Left lobe of liver (tissue), 2 donors: Measurements from ENCODE around the gene FAM193A. TPM values are rescaled to one million over a fixed set of nuclear protein-coding genes. Genes with fewer than 3 reads are reported as not detected.
A peak's percentile ranks its signal among the peaks of the same experiment; 100 is the strongest.
"Not testable (repeated sequence)": the region's sequence is repeated elsewhere in the genome, so short reads cannot be mapped to it uniquely, and the experiment has no call there.

ENCODE experiments used
- ATAC-seq: fragments of 200-7000 bp; cut with Tn5 transposase; one replicate; pipeline ENCODE4 v1.9.1; 2020; ENCODE audit warnings: mild to moderate bottlenecking, moderate library complexity
- DNase-seq: peaks from one replicate; pipeline ENCODE4 v3.0.0-alpha.2; 2020; ENCODE audit warnings: low spot score
- total RNA-seq: library from RNA; stranded (reverse); gene quantifications from one replicate; pipeline ENCODE4 v1.2.1, GENCODE V29; 2021
- donor health status: DM: no; HTN: no; CAD: no; lungs with moderate emphysema.
- donor health status: DM: no; HTN: yes; CAD: no.

Gene FAM193A
- total RNA-seq, 1 donor from 2014 or later: 10.6 TPM

DNA sequence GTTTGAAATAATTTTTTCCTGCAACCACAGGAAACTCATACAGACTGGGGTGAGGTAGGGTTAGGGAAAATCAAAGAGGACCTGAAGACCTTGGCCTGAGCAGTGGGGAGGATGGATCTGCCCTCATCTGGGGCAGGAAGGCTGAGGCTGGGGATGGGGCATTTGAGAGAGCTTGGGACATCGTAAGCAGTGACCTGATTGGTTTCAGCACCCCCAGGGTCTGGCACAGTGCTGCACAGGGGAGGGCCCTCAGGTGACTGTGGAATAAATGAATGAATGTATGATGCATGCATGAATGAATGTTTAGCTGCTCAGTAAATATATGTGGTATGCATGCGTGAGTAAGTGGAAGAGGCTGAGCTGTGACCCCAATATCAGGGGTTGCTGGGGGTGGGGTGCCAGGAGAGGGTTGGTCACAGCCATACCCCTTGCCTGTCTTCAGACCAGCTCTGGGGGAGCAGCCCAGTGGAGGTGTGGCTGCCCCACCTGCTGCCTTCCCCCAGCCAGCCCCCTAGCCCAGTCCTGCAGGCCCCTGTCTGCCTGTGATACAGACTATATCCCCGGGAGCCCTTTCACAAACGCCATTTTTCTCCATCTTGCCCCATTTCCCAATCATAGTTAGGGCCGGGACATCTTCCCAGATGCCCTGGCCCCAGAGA lies 230.7 kb downstream of the FAM193A start:
- ATAC-seq (no peak), DNase-seq (no peak)

DNA sequence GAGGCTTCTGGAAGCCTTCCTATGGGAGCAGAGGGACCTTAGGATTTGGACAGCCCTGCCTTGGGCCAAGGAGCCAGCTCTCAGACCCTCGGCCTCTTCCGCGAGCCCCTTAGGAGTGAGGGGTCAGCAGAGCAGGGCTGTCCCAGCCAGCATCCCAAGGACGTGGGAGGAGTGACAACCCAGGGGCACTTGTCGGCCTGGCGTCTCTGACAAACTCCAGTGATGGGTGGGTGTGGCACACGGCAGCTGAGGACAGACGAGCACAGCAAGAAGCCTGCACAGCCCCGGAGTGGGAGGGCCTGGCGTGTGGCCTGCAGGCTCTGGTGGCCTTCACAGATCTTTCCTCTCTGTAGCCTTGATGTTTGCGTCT lies 231.2 kb downstream of the FAM193A start:
- no peak for DNase-seq

DNA sequence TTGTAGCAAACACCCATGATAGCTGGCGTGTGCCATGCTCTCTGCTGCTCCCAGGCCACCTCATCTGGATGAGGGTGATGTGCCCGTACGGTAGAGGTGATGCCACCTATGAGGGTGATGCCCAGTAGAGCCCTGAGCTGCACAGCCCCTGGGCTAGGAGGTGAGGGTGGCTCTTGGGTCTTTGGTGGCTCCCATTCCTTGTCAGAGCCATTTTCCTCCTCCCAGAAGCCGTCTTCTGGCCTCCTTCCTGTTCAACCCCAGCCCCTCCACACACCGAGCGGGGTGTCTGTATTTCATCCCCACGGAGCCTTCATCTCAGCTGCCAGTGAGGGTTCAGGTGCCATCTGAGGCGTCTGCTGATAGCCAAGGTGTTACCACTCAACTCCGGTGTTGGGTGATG lies 231.7 kb downstream of the FAM193A start:
- no peak for DNase-seq
- no peak for ATAC-seq

More for the DNA sequence above, 231.2 kb downstream of the FAM193A start:
- ATAC-seq: no peak

DNA sequence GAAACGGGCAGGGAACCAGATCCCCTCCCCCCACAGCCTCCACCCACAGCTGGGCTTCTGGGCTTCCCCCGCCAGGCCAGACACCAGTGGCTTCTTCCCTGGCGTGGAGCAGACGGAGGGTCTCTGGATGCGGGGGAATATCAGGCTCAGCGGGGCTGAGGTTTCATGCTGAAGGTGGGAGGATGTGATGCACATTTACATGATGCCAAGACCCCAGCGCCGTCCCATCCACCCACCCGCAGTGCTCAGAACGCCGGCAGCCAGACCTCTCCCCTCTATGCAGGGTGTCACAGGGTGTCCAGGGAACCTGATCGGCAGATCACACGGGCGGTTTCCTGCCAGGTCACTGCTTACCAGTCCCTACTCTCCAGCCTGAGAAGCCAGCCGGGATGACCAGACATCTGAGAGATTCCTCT lies 232.5 kb downstream of the FAM193A start:
- DNase-seq (no peak), ATAC-seq (no peak)

DNA sequence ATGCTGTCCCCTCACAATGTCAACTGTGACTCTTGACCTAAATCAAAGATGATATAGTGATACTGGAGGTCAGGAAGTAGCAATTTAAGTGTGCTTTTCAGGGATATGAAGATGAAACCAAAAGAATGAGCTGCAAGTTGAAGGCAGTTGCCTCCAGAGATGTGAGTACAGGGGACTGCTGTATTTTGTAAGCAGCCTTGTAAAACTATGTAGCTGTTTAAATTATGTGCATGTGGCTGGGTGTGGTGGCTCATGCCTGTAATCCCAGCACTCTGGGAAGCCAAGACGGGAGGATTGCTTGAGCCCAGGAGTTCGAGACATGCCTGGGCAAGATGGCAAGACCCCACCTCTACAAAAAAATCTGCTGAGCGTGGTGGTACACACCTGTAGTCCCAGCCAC lies 234.8 kb downstream of the FAM193A start:
- ATAC-seq (no peak), DNase-seq (no peak)

DNA sequence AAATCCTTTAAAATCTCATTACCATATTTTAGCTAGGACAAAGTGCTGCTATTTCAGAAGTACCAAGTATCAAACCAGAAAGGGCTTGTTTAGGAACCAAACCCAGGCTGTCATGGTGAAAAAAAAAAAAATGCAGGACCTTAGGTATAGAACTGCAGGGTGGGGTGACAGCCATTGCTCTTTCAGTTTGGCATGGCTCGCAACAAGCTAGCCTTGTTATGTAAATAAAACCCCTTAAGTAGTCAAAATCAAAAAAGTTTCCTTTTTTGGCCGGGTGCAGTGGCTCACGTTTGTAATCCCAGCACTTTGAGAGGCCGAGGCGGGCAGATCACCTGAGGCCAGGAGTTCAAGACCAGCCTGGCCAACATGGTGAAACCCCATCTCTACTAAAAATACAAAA lies 244.2 kb downstream of the FAM193A start:
- ATAC-seq: not testable (repeated sequence)
- DNase-seq: peak; percentile 14

DNA sequence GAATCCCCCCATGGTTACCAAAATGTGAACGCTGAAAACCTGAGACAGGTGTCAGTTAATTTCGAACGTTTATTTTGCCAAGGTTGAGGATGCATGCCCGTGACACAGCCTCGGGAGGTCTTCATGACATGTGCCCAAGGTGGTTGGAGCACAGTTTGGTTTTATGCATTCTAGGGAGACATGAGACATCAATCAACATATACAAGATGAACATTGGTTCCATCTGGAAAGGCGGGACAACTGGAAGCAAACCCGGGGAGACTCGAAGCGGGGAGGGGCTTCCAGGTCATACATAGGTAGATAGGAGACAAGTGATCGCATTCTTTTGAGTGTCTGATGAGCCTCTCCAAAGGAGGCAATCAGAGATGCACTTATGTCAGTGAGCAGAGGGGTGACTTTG lies 245.5 kb downstream of the FAM193A start:
- no peak for ATAC-seq
- DNase-seq: peak; percentile 14

Other genes starting within 250 kb of the FAM193A start
- gene ZFYVE28, start 118.0 kb upstream of the FAM193A start, total RNA-seq: 12.7 TPM
- 1.3 TPM for gene CFAP99, start 117.7 kb upstream of the FAM193A start, total RNA-seq
- gene RNF4, start 67.5 kb upstream of the FAM193A start, total RNA-seq: 16.7 TPM
- 13.1 TPM for gene TNIP2, start 219.7 kb downstream of the FAM193A start, total RNA-seq